Transverse colon (tissue), 4 donors: ENCODE data around the gene DCHS2.

Experiments
- CTCF ChIP-seq, 5 experiments: fragments of 200-600 bp in 3 of 5; fragments of 450-650 bp in 2 of 5; sonication (generic) in 3 of 5; IDR thresholded peaks; 1 replicate in 2 of 5; 2 replicates in 3 of 5; pipeline ENCODE4 v1.5.1; 2016 to 2017; ENCODE audit warnings: antibody characterized with exemption in 5 of 5, inconsistent platforms in 3 of 5, mild to moderate bottlenecking in 2 of 5, moderate library complexity in 1 of 5
- EP300 ChIP-seq: sonication (generic); formaldehyde crosslinking; IDR thresholded peaks from one replicate; pipeline ENCODE4 v1.6.1; 2017; ENCODE audit warnings: antibody characterized with exemption, low read depth
- POLR2A ChIP-seq: fragments of 450-650 bp; IDR thresholded peaks from one replicate; pipeline ENCODE4 v1.6.1; 2016; ENCODE audit warnings: antibody characterized with exemption, mild to moderate bottlenecking, moderate library complexity
- POLR2AphosphoS5 ChIP-seq, 3 donors: sonication (generic); formaldehyde crosslinking; IDR thresholded peaks; one replicate each; pipeline ENCODE4 v1.6.1; 2016; ENCODE audit warnings: antibody characterized with exemption in 3 of 3

- TF ChIP-seq CTCF (IDR thresholded peaks at IDR 0.05) (no peak), EP300 (no peak), POLR2A (no peak), POLR2AphosphoS5 (IDR thresholded peaks at IDR 0.05) (no peak)
Measured at GRCh38 chr4:154521607-154522006, 30.0 kb upstream of the DCHS2 start.
